HCT116 (cell line): ENCODE results near the gene DAPP1. TPM values are rescaled to one million over a fixed set of nuclear protein-coding genes. Genes with fewer than 3 reads are reported as not detected.

Experiments used
- ATAC-seq: fragments of 200-7000 bp; cut with Tn5 transposase; 2 replicates; pipeline ENCODE4 v1.9.1; 2020; ENCODE audit warnings: mild to moderate bottlenecking, moderate library complexity
- BruUV-seq: library from RNA; stranded (reverse); fragments of 400-500 nt; replicated peaks from 2 replicates; lab custom pipeline; 2021; lab: Mats Ljungman, UMichigan
- CTCF ChIA-PET: fragments of 300-600 bp; sonication (Branson Sonifier 250); formaldehyde crosslinking; loops from one replicate; lab custom pipeline; 2021; ENCODE audit warnings: antibody characterized with exemption; lab: Charles Lee
- POLR2A ChIA-PET: fragments of 300-600, 350-600 bp; sonication (Branson Sonifier 250); formaldehyde crosslinking; loops from one replicate; lab custom pipeline; 2021; ENCODE audit warnings: antibody characterized with exemption; lab: Charles Lee
- RAD21 ChIA-PET, 2 experiments: fragments of 300-600 bp; sonication (Branson Sonifier 250); formaldehyde crosslinking; loops; one replicate each; lab custom pipeline; 2023; ENCODE audit warnings: low total read pairs in 2 of 2; ENCODE audit not compliant: uncharacterized antibody in 2 of 2, unreplicated experiment in 2 of 2, low non-redundant PET in 1 of 2; lab: Charles Lee
- DNase-seq: peaks from one replicate; pipeline ENCODE4 v3.0.0-alpha.2; 2010; ENCODE audit warnings: low read depth, low spot score
- H2AFZ ChIP-seq: fragments of 200-600 bp; shearing (Covaris generic), sonication (generic); 2 replicates; pipeline ENCODE4 v1.6.1; 2017; ENCODE audit warnings: low read depth, mixed run types, mixed read lengths, antibody characterized with exemption, low read length; ENCODE audit not compliant: poor library complexity, severe bottlenecking
- H3K27ac ChIP-seq: 2 replicates; pipeline ENCODE4 v1.5.1; 2012; ENCODE audit warnings: low read depth, low read length
- H3K27me3 ChIP-seq: fragments of 200-600 bp; sonication (generic); 2 replicates; pipeline ENCODE4 v1.6.1; 2016; ENCODE audit warnings: mixed run types, low read length, mixed read lengths; ENCODE audit not compliant: insufficient read depth
- H3K36me3 ChIP-seq, 2 experiments: fragments of 200-500 bp in 1 of 2; fragments of 200-600 bp in 1 of 2; sonication (Bioruptor generic) in 1 of 2; sonication (generic) in 1 of 2; 2 replicates each; pipeline versions ENCODE4 v1.5.1 to v1.6.1; 2014 to 2016; ENCODE audit warnings: low read length in 2 of 2, inconsistent platforms in 1 of 2, mixed read lengths in 1 of 2, mixed run types in 1 of 2; ENCODE audit not compliant: insufficient read depth in 2 of 2, control insufficient read depth in 1 of 2
- H3K4me1 ChIP-seq, 2 experiments: fragments of 200-600 bp in 1 of 2; sonication (generic) in 1 of 2; 2 replicates each; pipeline versions ENCODE4 v1.5.1 to v1.6.1; 2012 to 2017; ENCODE audit warnings: low read length in 2 of 2, inconsistent platforms in 1 of 2, mild to moderate bottlenecking in 1 of 2, mixed read lengths in 1 of 2, mixed run types in 1 of 2, moderate library complexity in 1 of 2; ENCODE audit not compliant: insufficient read depth in 2 of 2, control insufficient read depth in 1 of 2
- H3K4me2 ChIP-seq: fragments of 200-600 bp; sonication (generic); 2 replicates; pipeline ENCODE4 v1.6.1; 2017; ENCODE audit warnings: mixed run types, low read length, mixed read lengths
- H3K4me3 ChIP-seq, 2 experiments: fragments of 200-600 bp in 1 of 2; sonication (generic) in 1 of 2; replicated peaks in 1 of 2; 2 replicates each; pipeline ENCODE4 v1.5.1; 2011 to 2016; ENCODE audit warnings: low read length in 2 of 2, control low read depth in 1 of 2, low read depth in 1 of 2, mild to moderate bottlenecking in 1 of 2, mixed read lengths in 1 of 2, mixed run types in 1 of 2
- H3K79me2 ChIP-seq: fragments of 200-600 bp; sonication (generic); 2 replicates; pipeline ENCODE4 v1.6.1; 2017; ENCODE audit warnings: mild to moderate bottlenecking, mixed run types, low read length, moderate library complexity, mixed read lengths; ENCODE audit not compliant: insufficient read depth
- H3K9ac ChIP-seq: fragments of 200-600 bp; sonication (generic); 2 replicates; pipeline ENCODE4 v1.6.1; 2016; ENCODE audit warnings: low read length, mixed read lengths
- H3K9me2 ChIP-seq: fragments of 200-600 bp; sonication (generic), shearing (Covaris generic); 2 replicates; pipeline ENCODE4 v1.6.1; 2017; ENCODE audit warnings: mixed run types, mild to moderate bottlenecking, moderate library complexity; ENCODE audit not compliant: insufficient read depth
- H3K9me3 ChIP-seq, 2 experiments: fragments of 200-500 bp in 1 of 2; fragments of 200-600 bp in 1 of 2; sonication (Bioruptor generic) in 1 of 2; sonication (generic) in 1 of 2; 2 replicates each; pipeline ENCODE4 v1.6.1; 2014 to 2017; ENCODE audit warnings: low read length in 2 of 2, mixed read lengths in 2 of 2, inconsistent platforms in 1 of 2, low read depth in 1 of 2, mild to moderate bottlenecking in 1 of 2, mixed run types in 1 of 2, moderate library complexity in 1 of 2; ENCODE audit not compliant: control insufficient read depth in 1 of 2, insufficient read depth in 1 of 2
- H4K20me1 ChIP-seq: fragments of 200-600 bp; sonication (generic), shearing (Covaris generic); 2 replicates; pipeline ENCODE4 v1.6.1; 2017; ENCODE audit warnings: mixed run types, mild to moderate bottlenecking, moderate library complexity; ENCODE audit not compliant: insufficient read depth
- CBX3 ChIP-seq: IDR thresholded peaks from 2 replicates; pipeline ENCODE4 v1.6.1; 2012; ENCODE audit warnings: low read depth
- CEBPB ChIP-seq: IDR thresholded peaks from 2 replicates; pipeline ENCODE4 v1.6.1; 2012; ENCODE audit warnings: low read depth
- EGR1 ChIP-seq: IDR thresholded peaks from 2 replicates; pipeline ENCODE4 v1.6.1; 2012; ENCODE audit warnings: low read depth
- ELF1 ChIP-seq: IDR thresholded peaks from 2 replicates; pipeline ENCODE4 v1.6.1; 2012; ENCODE audit warnings: low read depth, borderline replicate concordance
- EZH2 ChIP-seq: fragments of 200-600 bp; sonication (generic); IDR thresholded peaks from 2 replicates; pipeline ENCODE4 v1.6.1; 2017; ENCODE audit warnings: antibody characterized with exemption, mixed run types
- EZH2phosphoT487 ChIP-seq: fragments of 200-600 bp; IDR thresholded peaks from 2 replicates; pipeline ENCODE4 v1.6.1; 2018; ENCODE audit warnings: antibody characterized with exemption, borderline replicate concordance
- JUND ChIP-seq: IDR thresholded peaks from 2 replicates; pipeline ENCODE4 v1.6.1; 2012
- POLR2A ChIP-seq: IDR thresholded peaks from 2 replicates; pipeline ENCODE4 v1.7.0; 2011; ENCODE audit warnings: borderline replicate concordance; ENCODE audit not compliant: insufficient read depth, insufficient read length; ENCODE audit errors: extremely low read depth
- POLR2AphosphoS5 ChIP-seq: IDR thresholded peaks from 2 replicates; pipeline ENCODE4 v1.6.1; 2011; ENCODE audit warnings: mild to moderate bottlenecking, low read depth, low read length, moderate library complexity
- RAD21 ChIP-seq: IDR thresholded peaks from 2 replicates; pipeline ENCODE4 v1.6.1; 2012; ENCODE audit warnings: low read depth, mild to moderate bottlenecking
- SIN3A ChIP-seq: IDR thresholded peaks from 2 replicates; pipeline ENCODE4 v1.6.1; 2012; ENCODE audit warnings: low read depth
- SP1 ChIP-seq: IDR thresholded peaks from 2 replicates; pipeline ENCODE4 v1.6.1; 2012; ENCODE audit warnings: low read depth
- SRF ChIP-seq: IDR thresholded peaks from 2 replicates; pipeline ENCODE4 v1.6.1; 2012; ENCODE audit warnings: low read depth
- TCF7L2 ChIP-seq: IDR thresholded peaks from 2 replicates; pipeline ENCODE4 v1.7.0; 2011; ENCODE audit warnings: borderline replicate concordance, inconsistent platforms; ENCODE audit not compliant: insufficient read depth, insufficient read length; ENCODE audit errors: extremely low read depth
- YY1 ChIP-seq: IDR thresholded peaks from 2 replicates; pipeline ENCODE4 v1.6.1; 2011; ENCODE audit warnings: low read length, low read depth, moderate library complexity, mild to moderate bottlenecking; ENCODE audit not compliant: insufficient replicate concordance; ENCODE audit errors: extremely low read depth
- ZFX ChIP-seq: fragments of 450-650 bp; IDR thresholded peaks from 2 replicates; pipeline ENCODE4 v1.6.1; 2017
- ZNF274 ChIP-seq: fragments of 200-500 bp; sonication (Bioruptor generic); IDR thresholded peaks from 2 replicates; pipeline ENCODE4 v1.6.1; 2014; ENCODE audit warnings: mild to moderate bottlenecking, low read depth, low read length, inconsistent platforms
- intact Hi-C: fragments of 100-400 bp; cut with micrococcal nuclease; formaldehyde crosslinking; loops from 2 replicates; pipeline ENCODE4 v1.10.0; 2022
- total RNA-seq: library from RNA; stranded (reverse); gene quantifications from one replicate; pipeline ENCODE4 v1.2.1, GENCODE V29; 2021; ENCODE audit not compliant: unreplicated experiment
- TF ChIP-seq, protein P1 (sequence below): IDR thresholded peaks from 2 replicates; pipeline ENCODE4 v1.6.1; 2012; ENCODE audit warnings: low read depth
- TF ChIP-seq, protein P2 (sequence below), 3 experiments: fragments of 200-600 bp in 1 of 3; sonication (generic) in 1 of 3; IDR thresholded peaks in 2 of 3; conservative IDR thresholded peaks in 1 of 3; 2 replicates each; pipeline ENCODE4 v1.5.1; 2012 to 2017; ENCODE audit warnings: low read depth in 2 of 3, low read length in 2 of 3, antibody characterized with exemption in 1 of 3, borderline replicate concordance in 1 of 3, control low read depth in 1 of 3, mild to moderate bottlenecking in 1 of 3, mixed read lengths in 1 of 3, mixed run types in 1 of 3, moderate library complexity in 1 of 3; ENCODE audit not compliant: insufficient read depth in 1 of 3
- TF ChIP-seq, protein P3 (sequence below): IDR thresholded peaks from 2 replicates; pipeline ENCODE4 v1.6.1; 2012

Gene DAPP1
- total RNA-seq, 1 experiment from 2014 or later: 0.76 TPM

DNA sequence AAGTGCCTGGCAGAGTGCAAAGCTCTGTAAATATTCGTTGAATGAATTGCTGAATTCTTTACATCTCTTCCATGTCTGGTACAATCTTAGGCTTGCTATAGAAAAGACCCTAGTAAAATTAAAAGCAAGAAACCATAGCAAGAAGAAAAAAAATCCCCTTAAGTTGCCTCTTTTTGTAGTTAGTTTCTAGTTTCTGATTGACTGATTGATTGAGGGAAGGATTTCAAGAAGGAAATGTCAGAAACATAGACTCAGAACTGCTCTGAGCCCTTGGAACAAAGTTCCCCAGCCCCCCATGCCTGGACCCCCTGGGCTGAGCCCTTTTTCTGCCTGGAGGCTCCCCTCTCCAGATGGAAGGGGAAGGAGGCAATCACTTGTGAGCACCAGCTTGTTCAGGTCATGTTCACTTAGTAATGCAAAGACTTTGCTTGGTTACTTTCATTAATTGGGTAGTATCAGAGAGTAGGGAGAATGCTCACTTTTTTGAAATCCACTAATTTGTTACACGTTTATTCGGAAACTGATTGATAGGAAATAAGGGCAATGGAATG is 35.6 kb downstream of the DAPP1 start:
- Histone ChIP-seq H3K36me3 (no peaks in the 10 kb centered on the region), H3K9ac (no peak overlapping the region), H3K79me2 (no peaks in the 10 kb centered on the region), H3K4me3 (no peak overlapping the region), H3K4me1 (peaks cover 0 to 6% of the 10 kb centered on the region in 2 experiments; a peak in 1 of 4 replicates), H3K9me2 (no peaks in the 10 kb centered on the region), H3K27me3 (no peaks in the 10 kb centered on the region), H2AFZ (no peak overlapping the region), H4K20me1 (no peaks in the 10 kb centered on the region), H3K9me3 (no peaks in the 10 kb centered on the region), H3K4me2 (no peak overlapping the region), H3K27ac (no peak overlapping the region)
- no TSS peak for BruUV-seq
- ChIA-PET CTCF (no interaction called here), POLR2A (no interaction called here), RAD21 (no interaction called here)
- TF ChIP-seq RAD21 (no peak), SP1 (no peak), YY1 (no peak), EZH2 (no peak), JUND (no peak), EGR1 (no peak), ZFX (no peak), ZNF274 (no peak), SIN3A (no peak), ELF1 (no peak), TCF7L2 (no peak), POLR2AphosphoS5 (no peak), SRF (no peak), EZH2phosphoT487 (no peak), POLR2A (no peak), CBX3 (no peak), CEBPB (no peak)
- TF ChIP-seq, protein P1, sequence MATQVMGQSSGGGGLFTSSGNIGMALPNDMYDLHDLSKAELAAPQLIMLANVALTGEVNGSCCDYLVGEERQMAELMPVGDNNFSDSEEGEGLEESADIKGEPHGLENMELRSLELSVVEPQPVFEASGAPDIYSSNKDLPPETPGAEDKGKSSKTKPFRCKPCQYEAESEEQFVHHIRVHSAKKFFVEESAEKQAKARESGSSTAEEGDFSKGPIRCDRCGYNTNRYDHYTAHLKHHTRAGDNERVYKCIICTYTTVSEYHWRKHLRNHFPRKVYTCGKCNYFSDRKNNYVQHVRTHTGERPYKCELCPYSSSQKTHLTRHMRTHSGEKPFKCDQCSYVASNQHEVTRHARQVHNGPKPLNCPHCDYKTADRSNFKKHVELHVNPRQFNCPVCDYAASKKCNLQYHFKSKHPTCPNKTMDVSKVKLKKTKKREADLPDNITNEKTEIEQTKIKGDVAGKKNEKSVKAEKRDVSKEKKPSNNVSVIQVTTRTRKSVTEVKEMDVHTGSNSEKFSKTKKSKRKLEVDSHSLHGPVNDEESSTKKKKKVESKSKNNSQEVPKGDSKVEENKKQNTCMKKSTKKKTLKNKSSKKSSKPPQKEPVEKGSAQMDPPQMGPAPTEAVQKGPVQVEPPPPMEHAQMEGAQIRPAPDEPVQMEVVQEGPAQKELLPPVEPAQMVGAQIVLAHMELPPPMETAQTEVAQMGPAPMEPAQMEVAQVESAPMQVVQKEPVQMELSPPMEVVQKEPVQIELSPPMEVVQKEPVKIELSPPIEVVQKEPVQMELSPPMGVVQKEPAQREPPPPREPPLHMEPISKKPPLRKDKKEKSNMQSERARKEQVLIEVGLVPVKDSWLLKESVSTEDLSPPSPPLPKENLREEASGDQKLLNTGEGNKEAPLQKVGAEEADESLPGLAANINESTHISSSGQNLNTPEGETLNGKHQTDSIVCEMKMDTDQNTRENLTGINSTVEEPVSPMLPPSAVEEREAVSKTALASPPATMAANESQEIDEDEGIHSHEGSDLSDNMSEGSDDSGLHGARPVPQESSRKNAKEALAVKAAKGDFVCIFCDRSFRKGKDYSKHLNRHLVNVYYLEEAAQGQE: no peak
- TF ChIP-seq, protein P2, sequence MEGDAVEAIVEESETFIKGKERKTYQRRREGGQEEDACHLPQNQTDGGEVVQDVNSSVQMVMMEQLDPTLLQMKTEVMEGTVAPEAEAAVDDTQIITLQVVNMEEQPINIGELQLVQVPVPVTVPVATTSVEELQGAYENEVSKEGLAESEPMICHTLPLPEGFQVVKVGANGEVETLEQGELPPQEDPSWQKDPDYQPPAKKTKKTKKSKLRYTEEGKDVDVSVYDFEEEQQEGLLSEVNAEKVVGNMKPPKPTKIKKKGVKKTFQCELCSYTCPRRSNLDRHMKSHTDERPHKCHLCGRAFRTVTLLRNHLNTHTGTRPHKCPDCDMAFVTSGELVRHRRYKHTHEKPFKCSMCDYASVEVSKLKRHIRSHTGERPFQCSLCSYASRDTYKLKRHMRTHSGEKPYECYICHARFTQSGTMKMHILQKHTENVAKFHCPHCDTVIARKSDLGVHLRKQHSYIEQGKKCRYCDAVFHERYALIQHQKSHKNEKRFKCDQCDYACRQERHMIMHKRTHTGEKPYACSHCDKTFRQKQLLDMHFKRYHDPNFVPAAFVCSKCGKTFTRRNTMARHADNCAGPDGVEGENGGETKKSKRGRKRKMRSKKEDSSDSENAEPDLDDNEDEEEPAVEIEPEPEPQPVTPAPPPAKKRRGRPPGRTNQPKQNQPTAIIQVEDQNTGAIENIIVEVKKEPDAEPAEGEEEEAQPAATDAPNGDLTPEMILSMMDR (IDR thresholded peaks at IDR 0.05 in 2 of 3, conservative IDR thresholded peaks at IDR 0.05 in 1 of 3; ENCODE audit: borderline replicate concordance in 1 of 3, insufficient read depth in 1 of 3, low read depth in 2 of 3, low read length in 2 of 3): no peak
- TF ChIP-seq, protein P3, sequence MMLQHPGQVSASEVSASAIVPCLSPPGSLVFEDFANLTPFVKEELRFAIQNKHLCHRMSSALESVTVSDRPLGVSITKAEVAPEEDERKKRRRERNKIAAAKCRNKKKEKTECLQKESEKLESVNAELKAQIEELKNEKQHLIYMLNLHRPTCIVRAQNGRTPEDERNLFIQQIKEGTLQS: no peak
- no peak for ATAC-seq
- intact Hi-C loops: no loop called here
- no peak for DNase-seq
